ENCODE measurements around the gene ABCB8. TPM values are rescaled to one million over a fixed set of nuclear protein-coding genes. Genes with fewer than 3 reads are reported as not detected.

The ABCB8 gene
- total and polyA plus RNA-seq, 9 of the 15 experiments (the other 6 are each of a cell fraction or from before 2014, with no cell fraction given) = 7.6 to 106 (median 36.3) TPM

GRCh38 chr7:151083071-151083823, 55.0 kb downstream of the ABCB8 start, which contains the start of gene TMUB1 (continued):
- TF ChIP-seq DACH1 (IDR thresholded peaks at IDR 0.05; ENCODE audit: partially characterized antibody) = peak; percentile 60
- TF ChIP-seq CBX8 (IDR thresholded peaks at IDR 0.05; ENCODE audit: borderline replicate concordance, extremely low read depth, low read depth, low read length, poor library complexity, severe bottlenecking) = no peak
- no peak for TF ChIP-seq FOXP4 (CRISPR knock-in tag; IDR thresholded peaks at IDR 0.05; ENCODE audit: borderline replicate concordance)
- TF ChIP-seq SRSF1 (IDR thresholded peaks at IDR 0.05; ENCODE audit: low read depth, low read length) = no peak
- TF ChIP-seq ILF3 (IDR thresholded peaks at IDR 0.05; ENCODE audit: borderline replicate concordance) = no peak
- TF ChIP-seq ZNF12 (CRISPR knock-in tag; IDR thresholded peaks at IDR 0.05) = no peak
- TF ChIP-seq, protein P1, sequence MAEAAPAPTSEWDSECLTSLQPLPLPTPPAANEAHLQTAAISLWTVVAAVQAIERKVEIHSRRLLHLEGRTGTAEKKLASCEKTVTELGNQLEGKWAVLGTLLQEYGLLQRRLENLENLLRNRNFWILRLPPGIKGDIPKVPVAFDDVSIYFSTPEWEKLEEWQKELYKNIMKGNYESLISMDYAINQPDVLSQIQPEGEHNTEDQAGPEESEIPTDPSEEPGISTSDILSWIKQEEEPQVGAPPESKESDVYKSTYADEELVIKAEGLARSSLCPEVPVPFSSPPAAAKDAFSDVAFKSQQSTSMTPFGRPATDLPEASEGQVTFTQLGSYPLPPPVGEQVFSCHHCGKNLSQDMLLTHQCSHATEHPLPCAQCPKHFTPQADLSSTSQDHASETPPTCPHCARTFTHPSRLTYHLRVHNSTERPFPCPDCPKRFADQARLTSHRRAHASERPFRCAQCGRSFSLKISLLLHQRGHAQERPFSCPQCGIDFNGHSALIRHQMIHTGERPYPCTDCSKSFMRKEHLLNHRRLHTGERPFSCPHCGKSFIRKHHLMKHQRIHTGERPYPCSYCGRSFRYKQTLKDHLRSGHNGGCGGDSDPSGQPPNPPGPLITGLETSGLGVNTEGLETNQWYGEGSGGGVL (CRISPR knock-in tag; IDR thresholded peaks at IDR 0.05) = no peak
- TF ChIP-seq LCOR (CRISPR knock-in tag; IDR thresholded peaks at IDR 0.05) = 0 out of 2 replicates have a peak, but pooled peaks have one; percentile 5
- peak; percentile 81 for TF ChIP-seq CREB1 (IDR thresholded peaks at IDR 0.05)
- peak; percentile 69; the same call in 1 of the 2 replicates for TF ChIP-seq CREB1 (CRISPR knock-in tag; IDR thresholded peaks at IDR 0.05)
- TF ChIP-seq REST (IDR thresholded peaks at IDR 0.05; ENCODE audit: borderline replicate concordance) = no peak
- TF ChIP-seq REST (CRISPR knock-in tag; IDR thresholded peaks at IDR 0.05; ENCODE audit: low read depth) = no peak; the same call in 1 of the 2 replicates
- no peak for TF ChIP-seq ZC3H8 (IDR thresholded peaks at IDR 0.05)

All from K562 (cell line).